ENCODE data around the gene COG2.

DNA sequence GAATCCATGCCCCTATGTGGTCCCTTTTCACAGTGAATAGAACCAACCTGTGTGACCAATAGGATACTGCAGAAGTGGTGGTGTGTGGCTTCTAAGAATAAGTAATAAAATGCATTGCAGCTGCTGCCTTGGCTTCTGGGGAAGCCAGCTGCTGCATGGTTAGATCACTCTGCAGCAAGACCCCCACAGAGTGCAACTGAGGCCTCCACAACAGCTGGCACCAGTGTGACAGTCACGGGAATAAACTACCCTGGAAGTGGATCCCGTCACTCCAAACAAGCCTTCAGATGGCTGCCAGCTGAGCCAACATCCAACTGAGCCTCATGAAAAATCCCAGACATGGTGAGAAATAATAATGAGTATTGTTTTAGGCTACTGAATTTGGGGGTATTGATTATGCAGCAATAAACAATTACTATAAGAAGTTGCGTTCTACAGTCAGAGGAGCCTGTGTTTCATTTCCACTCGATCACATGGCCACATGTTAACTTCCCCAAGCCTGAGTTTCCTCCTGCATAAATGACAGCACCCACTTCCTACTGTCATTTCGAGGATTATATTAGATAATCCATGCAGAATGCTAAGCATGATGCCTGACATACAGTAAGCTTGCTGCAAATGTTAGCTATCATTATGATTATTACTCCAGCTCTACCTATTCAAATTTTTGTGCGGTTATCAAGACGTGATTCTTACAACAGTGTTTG is 20.8 kb upstream of the COG2 start:
- TF ChIP-seq, protein P1, sequence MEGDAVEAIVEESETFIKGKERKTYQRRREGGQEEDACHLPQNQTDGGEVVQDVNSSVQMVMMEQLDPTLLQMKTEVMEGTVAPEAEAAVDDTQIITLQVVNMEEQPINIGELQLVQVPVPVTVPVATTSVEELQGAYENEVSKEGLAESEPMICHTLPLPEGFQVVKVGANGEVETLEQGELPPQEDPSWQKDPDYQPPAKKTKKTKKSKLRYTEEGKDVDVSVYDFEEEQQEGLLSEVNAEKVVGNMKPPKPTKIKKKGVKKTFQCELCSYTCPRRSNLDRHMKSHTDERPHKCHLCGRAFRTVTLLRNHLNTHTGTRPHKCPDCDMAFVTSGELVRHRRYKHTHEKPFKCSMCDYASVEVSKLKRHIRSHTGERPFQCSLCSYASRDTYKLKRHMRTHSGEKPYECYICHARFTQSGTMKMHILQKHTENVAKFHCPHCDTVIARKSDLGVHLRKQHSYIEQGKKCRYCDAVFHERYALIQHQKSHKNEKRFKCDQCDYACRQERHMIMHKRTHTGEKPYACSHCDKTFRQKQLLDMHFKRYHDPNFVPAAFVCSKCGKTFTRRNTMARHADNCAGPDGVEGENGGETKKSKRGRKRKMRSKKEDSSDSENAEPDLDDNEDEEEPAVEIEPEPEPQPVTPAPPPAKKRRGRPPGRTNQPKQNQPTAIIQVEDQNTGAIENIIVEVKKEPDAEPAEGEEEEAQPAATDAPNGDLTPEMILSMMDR (IDR thresholded peaks at IDR 0.05) = no peak
- no peak for TF ChIP-seq EP300 (IDR thresholded peaks at IDR 0.05)
- no peak for TF ChIP-seq POLR2AphosphoS5 (IDR thresholded peaks at IDR 0.05)
